ENCODE measurements around the gene MUC5B.
"Not testable (repeated sequence)": the region's sequence is repeated elsewhere in the genome, so short reads cannot be mapped to it uniquely, and the experiment has no call there.

MUC5B gene

DNA sequence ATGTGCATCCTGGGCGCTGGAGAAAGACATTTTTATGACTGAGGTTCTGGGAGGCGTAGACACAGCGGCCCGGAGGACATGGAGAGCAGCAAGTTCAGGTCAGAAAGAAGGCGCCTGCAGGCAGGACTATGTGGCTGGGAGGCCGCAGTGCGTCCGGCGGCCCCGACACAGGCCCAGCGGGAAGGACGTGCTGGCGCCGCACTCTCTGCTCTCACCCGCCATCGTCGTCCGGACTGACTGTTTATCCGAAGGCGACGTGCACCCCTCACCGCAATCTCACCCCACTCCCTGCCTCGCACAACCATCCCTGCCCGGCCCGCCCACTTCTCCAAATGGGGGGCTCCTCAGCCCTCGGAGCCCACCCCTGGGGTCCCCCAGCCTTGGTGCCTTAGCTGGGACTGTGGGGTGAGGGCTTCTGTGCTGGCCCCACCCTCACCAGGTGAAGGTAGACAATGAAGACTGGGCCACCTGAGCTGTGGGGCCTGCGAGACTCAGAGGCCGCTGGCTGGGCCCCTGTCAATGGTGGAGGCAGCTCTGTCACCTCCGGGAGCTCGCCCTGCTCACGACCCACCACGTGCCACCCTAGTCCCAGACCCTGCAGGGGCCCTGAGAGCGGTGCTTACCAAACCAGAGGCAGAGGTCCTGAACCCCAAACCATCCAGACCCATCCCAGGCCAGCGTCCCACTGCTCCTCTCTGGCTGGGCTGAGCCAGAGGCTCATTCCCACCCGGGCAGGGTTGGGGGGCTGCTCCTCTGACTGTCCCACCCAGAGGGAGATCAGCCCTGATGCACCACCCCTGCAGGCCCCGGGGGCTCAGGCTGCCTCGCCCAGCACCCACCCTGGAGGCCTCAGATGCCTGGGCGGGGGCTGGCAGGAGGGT is 16.2 kb upstream of the MUC5B start:
- Histone ChIP-seq H3K27me3 (ENCODE audit: control insufficient read depth, insufficient read depth, low read length) (peaks cover 9% of the 10 kb centered on the region), H3K4me1 (ENCODE audit: control insufficient read depth, insufficient read depth, low read length) (no peaks in the 10 kb centered on the region), H3K9ac (ENCODE audit: low read depth, low read length) (no peak overlapping the region), H3K36me3 (ENCODE audit: insufficient read depth, low read length) (no peaks in the 10 kb centered on the region), H3K4me2 (ENCODE audit: low read length) (no peak overlapping the region), H3K9me3 (replicated peaks; ENCODE audit: low read length) (no peaks in the 10 kb centered on the region), H3K4me3 (ENCODE audit: low read length) (no peak overlapping the region)

- no peak overlapping the region for H3K4me3 ChIP-seq (ENCODE audit: low read length)
- H3K4me1 ChIP-seq (ENCODE audit: control insufficient read depth, insufficient read depth, low read length) = no peaks in the 10 kb centered on the region
- no peak overlapping the region for H3K4me2 ChIP-seq (ENCODE audit: low read length)
- H3K9me3 ChIP-seq (replicated peaks; ENCODE audit: low read length) = no peaks in the 10 kb centered on the region
- H3K9ac ChIP-seq (ENCODE audit: low read depth, low read length) = no peak overlapping the region
- H3K27me3 ChIP-seq (ENCODE audit: control insufficient read depth, insufficient read depth, low read length) = peaks cover 9% of the 10 kb centered on the region
- H3K36me3 ChIP-seq (ENCODE audit: insufficient read depth, low read length) = no peaks in the 10 kb centered on the region
Measured at GRCh38 chr11:1207401-1208143, 15.3 kb upstream of the MUC5B start.

- H3K36me3 ChIP-seq (ENCODE audit: insufficient read depth, low read length) = no peaks in the 10 kb centered on the region
- no peaks in the 10 kb centered on the region for H3K9me3 ChIP-seq (replicated peaks; ENCODE audit: low read length)
- H3K4me1 ChIP-seq (ENCODE audit: control insufficient read depth, insufficient read depth, low read length) = no peaks in the 10 kb centered on the region
- peaks cover 10% of the 10 kb centered on the region for H3K27me3 ChIP-seq (ENCODE audit: control insufficient read depth, insufficient read depth, low read length)
- H3K9ac ChIP-seq (ENCODE audit: low read depth, low read length) = no peak overlapping the region
- no peak overlapping the region for H3K4me3 ChIP-seq (ENCODE audit: low read length)
- H3K4me2 ChIP-seq (ENCODE audit: low read length) = no peak overlapping the region
Measured at GRCh38 chr11:1208144-1208393, 14.8 kb upstream of the MUC5B start.

- Histone ChIP-seq H3K36me3 (ENCODE audit: insufficient read depth, low read length) (no peaks in the 10 kb centered on the region), H3K4me3 (ENCODE audit: low read length) (no peak overlapping the region), H3K4me1 (ENCODE audit: control insufficient read depth, insufficient read depth, low read length) (no peaks in the 10 kb centered on the region), H3K27me3 (ENCODE audit: control insufficient read depth, insufficient read depth, low read length) (peaks cover 15% of the 10 kb centered on the region), H3K9ac (ENCODE audit: low read depth, low read length) (no peak overlapping the region), H3K9me3 (replicated peaks; ENCODE audit: low read length) (no peaks in the 10 kb centered on the region), H3K4me2 (ENCODE audit: low read length) (no peak overlapping the region)
Measured at GRCh38 chr11:1208394-1209261, 14.2 kb upstream of the MUC5B start.

DNA sequence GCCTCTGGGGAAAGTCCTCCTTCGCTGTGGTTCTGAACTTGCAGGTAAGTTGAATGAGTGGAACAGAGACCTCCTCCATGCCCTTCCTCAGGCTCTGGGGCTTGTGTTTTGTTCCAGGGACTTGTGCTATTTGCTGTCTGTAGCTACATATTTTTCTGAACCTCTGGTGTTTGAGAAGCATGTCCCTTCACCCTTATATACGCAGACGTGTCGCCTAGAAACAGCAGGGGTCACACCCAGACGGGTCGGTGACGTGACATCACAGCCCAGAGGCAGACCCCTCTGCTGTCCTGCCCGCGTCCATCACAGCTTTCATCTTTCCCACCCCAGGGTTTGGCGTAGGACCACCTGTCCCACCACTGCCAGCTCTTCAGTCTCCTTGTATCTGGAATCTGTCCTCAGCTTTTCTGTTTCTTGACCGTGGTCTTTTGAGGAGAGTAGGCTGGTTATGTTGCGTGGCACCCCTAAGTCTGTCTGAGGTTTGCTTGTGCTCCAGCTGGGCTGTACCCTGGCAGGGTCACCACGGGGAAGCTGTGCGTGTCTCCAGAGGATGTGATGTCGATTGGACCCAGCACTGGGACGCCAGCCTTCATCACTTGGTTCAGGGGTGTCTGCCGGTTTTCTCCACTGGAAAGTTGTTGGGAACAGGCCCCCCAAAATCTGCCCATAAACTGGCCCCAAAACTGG is 13.4 kb upstream of the MUC5B start:
- H3K4me3 ChIP-seq (ENCODE audit: low read length) = no peak overlapping the region
- H3K36me3 ChIP-seq (ENCODE audit: insufficient read depth, low read length) = no peaks in the 10 kb centered on the region
- no peak overlapping the region for H3K4me2 ChIP-seq (ENCODE audit: low read length)
- H3K4me1 ChIP-seq (ENCODE audit: control insufficient read depth, insufficient read depth, low read length) = no peaks in the 10 kb centered on the region
- H3K9ac ChIP-seq (ENCODE audit: low read depth, low read length) = no peak overlapping the region
- H3K27me3 ChIP-seq (ENCODE audit: control insufficient read depth, insufficient read depth, low read length) = peaks cover 21% of the 10 kb centered on the region
- no peaks in the 10 kb centered on the region for H3K9me3 ChIP-seq (replicated peaks; ENCODE audit: low read length)

DNA sequence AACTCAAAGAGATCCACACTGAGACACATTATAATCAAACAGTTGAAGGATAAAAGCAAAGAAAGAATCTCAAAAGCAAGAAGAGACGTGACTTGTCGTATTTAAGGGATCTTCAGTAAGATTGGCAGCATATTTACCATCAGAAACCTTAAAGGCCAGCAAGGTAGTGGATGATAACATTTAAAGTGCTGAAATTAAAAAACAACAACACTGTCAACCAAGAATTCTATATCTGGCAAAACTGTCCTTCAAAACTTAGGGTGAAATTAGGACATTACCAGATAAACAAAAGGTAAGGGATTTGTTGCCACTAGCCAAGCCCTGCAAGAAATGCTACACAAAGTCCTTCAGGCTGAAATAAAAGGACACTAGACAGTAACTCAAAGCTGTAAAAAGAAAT is 11.0 kb upstream of the MUC5B start:
- Histone ChIP-seq H3K27me3 (ENCODE audit: control insufficient read depth, insufficient read depth, low read length) (peaks cover 29% of the 10 kb centered on the region), H3K4me3 (ENCODE audit: low read length) (no peak overlapping the region), H3K4me1 (ENCODE audit: control insufficient read depth, insufficient read depth, low read length) (no peaks in the 10 kb centered on the region), H3K4me2 (ENCODE audit: low read length) (no peak overlapping the region), H3K36me3 (ENCODE audit: insufficient read depth, low read length) (no peaks in the 10 kb centered on the region), H3K9me3 (replicated peaks; ENCODE audit: low read length) (no peaks in the 10 kb centered on the region), H3K9ac (ENCODE audit: low read depth, low read length) (no peak overlapping the region)

- not testable (repeated sequence) for H3K4me3 ChIP-seq (ENCODE audit: low read length); H3K4me1 ChIP-seq (ENCODE audit: control insufficient read depth, insufficient read depth, low read length); H3K4me2 ChIP-seq (ENCODE audit: low read length); H3K36me3 ChIP-seq (ENCODE audit: insufficient read depth, low read length); H3K9me3 ChIP-seq (replicated peaks; ENCODE audit: low read length); H3K9ac ChIP-seq (ENCODE audit: low read depth, low read length)
- H3K27me3 ChIP-seq (ENCODE audit: control insufficient read depth, insufficient read depth, low read length) = peaks cover 31% of the 10 kb centered on the region
Measured at GRCh38 chr11:1215826-1216225, 7.0 kb upstream of the MUC5B start.

- no peaks in the 10 kb centered on the region for H3K9me3 ChIP-seq (replicated peaks; ENCODE audit: low read length)
- no peaks in the 10 kb centered on the region for H3K36me3 ChIP-seq (ENCODE audit: insufficient read depth, low read length)
- peaks cover 39% of the 10 kb centered on the region for H3K27me3 ChIP-seq (ENCODE audit: control insufficient read depth, insufficient read depth, low read length)
- H3K9ac ChIP-seq (ENCODE audit: low read depth, low read length) = no peak overlapping the region
- no peak overlapping the region for H3K4me2 ChIP-seq (ENCODE audit: low read length)
- no peak overlapping the region for H3K4me3 ChIP-seq (ENCODE audit: low read length)
- no peaks in the 10 kb centered on the region for H3K4me1 ChIP-seq (ENCODE audit: control insufficient read depth, insufficient read depth, low read length)
Measured at GRCh38 chr11:1217151-1217550, 5.7 kb upstream of the MUC5B start.

- Histone ChIP-seq H3K9me3 (replicated peaks; ENCODE audit: low read length) (no peaks in the 10 kb centered on the region), H3K9ac (ENCODE audit: low read depth, low read length) (no peak overlapping the region), H3K4me2 (ENCODE audit: low read length) (no peak overlapping the region), H3K27me3 (ENCODE audit: control insufficient read depth, insufficient read depth, low read length) (peaks cover 41% of the 10 kb centered on the region), H3K4me1 (ENCODE audit: control insufficient read depth, insufficient read depth, low read length) (no peaks in the 10 kb centered on the region), H3K36me3 (ENCODE audit: insufficient read depth, low read length) (no peaks in the 10 kb centered on the region), H3K4me3 (ENCODE audit: low read length) (no peak overlapping the region)
Measured at GRCh38 chr11:1218256-1218787, 4.5 kb upstream of the MUC5B start.

DNA sequence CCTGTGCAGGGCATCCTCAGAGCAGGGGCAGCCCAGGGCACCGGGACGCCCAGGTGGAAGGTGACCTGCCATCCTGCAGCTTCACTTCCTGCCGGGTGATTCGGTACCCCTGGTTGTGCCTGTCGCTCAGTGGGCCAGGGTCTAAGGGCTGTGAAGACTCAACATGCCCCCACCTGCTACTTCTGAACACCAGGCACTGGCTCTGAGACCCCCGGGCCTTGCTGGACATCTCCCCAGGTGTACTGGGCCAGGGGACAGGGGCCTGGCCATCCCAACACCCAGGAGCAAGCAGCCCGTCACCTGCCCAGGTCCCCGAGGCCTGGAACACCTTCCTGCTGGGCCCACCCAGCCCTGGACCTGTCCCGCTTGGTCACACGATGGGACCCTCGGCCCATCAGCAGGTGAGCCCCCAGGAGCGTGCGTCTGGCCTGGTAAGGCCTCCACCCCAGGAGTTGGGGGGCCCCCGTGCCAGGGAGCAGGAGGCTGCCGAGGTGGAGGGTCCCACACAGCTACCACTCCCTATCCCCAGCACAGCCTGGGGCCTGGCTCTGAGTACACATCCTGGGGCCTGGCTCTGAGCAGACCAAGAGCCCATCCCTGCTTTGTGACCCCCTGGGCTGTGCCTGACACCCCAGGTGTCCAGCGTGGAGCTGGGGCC is 3.9 kb upstream of the MUC5B start:
- H3K27me3 ChIP-seq (ENCODE audit: control insufficient read depth, insufficient read depth, low read length) = peaks cover 39% of the 10 kb centered on the region
- H3K4me1 ChIP-seq (ENCODE audit: control insufficient read depth, insufficient read depth, low read length) = no peaks in the 10 kb centered on the region
- H3K9ac ChIP-seq (ENCODE audit: low read depth, low read length) = no peak overlapping the region

More for the DNA sequence above, 3.9 kb upstream of the MUC5B start:
- Histone ChIP-seq H3K9me3 (replicated peaks; ENCODE audit: low read length) (no peaks in the 10 kb centered on the region), H3K36me3 (ENCODE audit: insufficient read depth, low read length) (no peaks in the 10 kb centered on the region), H3K4me3 (ENCODE audit: low read length) (no peak overlapping the region), H3K4me2 (ENCODE audit: low read length) (no peak overlapping the region)

Data from skeletal muscle satellite cell (primary cell).